GM10847 (cell line): ENCODE measurements around the gene PALMD.

Experiments used
- POLR2A ChIP-seq: IDR thresholded peaks from 2 replicates; pipeline ENCODE4 v1.6.1; 2011; ENCODE audit not compliant: insufficient read length; ENCODE audit errors: extremely low read depth

PALMD gene, protein sequence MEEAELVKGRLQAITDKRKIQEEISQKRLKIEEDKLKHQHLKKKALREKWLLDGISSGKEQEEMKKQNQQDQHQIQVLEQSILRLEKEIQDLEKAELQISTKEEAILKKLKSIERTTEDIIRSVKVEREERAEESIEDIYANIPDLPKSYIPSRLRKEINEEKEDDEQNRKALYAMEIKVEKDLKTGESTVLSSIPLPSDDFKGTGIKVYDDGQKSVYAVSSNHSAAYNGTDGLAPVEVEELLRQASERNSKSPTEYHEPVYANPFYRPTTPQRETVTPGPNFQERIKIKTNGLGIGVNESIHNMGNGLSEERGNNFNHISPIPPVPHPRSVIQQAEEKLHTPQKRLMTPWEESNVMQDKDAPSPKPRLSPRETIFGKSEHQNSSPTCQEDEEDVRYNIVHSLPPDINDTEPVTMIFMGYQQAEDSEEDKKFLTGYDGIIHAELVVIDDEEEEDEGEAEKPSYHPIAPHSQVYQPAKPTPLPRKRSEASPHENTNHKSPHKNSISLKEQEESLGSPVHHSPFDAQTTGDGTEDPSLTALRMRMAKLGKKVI

DNA sequence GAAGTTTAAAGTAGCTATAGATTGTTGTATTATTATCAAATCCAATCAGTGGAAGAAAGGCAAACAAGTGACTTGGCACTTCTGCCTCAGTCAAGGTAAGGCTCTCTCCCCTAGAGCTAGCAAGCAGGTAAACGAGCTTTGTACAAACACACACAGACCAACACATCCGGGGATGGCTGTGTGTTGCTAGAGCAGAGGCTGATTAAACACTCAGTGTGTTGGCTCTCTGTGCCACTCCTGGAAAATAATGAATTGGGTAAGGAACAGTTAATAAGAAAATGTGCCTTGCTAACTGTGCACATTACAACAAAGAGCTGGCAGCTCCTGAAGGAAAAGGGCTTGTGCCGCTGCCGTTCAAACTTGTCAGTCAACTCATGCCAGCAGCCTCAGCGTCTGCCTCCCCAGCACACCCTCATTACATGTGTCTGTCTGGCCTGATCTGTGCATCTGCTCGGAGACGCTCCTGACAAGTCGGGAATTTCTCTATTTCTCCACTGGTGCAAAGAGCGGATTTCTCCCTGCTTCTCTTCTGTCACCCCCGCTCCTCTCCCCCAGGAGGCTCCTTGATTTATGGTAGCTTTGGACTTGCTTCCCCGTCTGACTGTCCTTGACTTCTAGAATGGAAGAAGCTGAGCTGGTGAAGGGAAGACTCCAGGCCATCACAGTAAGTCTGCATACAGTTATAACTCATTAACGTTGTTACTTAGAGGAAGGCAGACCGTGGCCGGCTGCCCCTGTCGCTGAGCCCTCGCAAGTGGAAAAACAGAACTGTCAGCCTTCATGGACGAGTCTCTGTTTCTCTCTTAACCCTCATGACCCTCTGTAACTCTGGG, at the start of gene PALMD:
Gene PALMD, plus strand, starts transcription at position 415 of the 833 bp plus-strand sequence. Its CDS starts 205 bp downstream, at position 620.
- no peak for TF ChIP-seq POLR2A

DNA sequence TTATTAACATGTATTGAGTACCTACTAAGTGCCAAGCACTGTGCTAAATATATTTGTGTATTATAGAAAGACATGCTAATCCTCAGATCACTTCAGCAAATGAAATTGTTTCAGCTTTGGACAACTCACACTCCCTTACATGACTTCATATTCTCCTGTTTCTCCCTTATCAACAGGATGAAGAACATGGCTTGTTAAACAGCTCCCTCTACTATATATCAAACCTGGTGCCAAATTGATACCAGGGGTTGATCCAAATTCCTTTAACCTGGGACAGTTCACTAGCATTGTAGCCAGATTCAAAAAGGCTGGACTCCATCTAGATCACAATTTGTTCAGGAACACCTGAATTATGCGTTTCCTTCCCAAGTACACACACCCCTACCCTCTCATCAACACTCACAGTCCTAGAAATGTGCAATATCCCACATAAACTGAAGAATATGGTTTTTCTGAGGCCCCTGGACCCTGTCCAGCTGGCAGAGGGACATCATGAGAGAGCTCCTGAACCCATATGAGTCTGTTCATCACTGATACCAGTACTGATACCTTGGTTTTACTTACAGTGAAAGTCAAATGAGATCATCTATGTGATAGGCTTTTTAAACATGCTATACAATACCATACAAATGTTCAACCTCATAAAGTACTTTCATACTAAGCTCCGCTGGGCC, 47.0 kb upstream of the PALMD start:
- TF ChIP-seq POLR2A, result no peak

DNA sequence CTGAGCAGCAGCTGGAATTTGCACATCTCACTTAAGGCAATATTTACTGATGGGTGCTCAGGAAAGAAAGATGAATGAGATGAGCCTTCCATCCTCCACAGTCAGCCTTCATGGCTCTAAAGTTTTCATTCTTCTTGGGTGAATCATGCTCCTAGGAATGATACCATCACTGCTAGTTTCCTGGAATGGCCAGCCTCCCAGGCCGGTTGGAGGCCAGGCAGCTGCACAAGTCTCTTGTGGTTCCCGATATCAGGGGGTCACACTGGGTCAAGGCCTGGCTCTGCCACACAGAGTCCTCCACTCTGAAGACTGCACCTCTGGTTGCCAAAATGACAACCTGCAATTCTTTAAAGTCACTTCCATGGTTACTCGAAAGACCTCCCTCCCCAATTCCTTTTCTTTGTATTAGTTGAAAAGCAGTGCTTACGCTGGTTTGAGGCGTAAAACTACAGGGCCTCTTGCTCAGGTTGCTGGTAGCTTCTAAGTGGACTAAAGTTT, 46.2 kb upstream of the PALMD start:
- TF ChIP-seq POLR2A, result no peak

DNA sequence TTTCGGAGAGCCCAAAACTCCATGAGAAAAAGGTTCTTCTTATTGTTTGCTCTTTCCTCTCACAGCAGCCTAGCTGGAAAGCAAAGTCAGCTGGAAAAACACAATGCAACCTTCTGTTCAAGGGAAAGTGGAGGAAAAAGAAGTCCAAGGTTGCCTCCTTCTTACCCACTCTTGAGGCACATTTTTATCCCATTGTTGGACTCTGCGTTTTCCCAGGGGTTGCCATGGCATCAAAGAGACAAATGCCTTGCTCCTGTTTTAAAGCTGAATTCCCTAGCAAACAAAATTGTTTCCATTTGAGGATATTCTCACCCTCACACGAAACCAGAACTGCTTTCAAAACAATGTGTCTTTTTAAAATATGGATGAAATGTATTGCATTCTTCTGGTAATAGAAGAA, 45.1 kb upstream of the PALMD start:
- no peak for TF ChIP-seq POLR2A

DNA sequence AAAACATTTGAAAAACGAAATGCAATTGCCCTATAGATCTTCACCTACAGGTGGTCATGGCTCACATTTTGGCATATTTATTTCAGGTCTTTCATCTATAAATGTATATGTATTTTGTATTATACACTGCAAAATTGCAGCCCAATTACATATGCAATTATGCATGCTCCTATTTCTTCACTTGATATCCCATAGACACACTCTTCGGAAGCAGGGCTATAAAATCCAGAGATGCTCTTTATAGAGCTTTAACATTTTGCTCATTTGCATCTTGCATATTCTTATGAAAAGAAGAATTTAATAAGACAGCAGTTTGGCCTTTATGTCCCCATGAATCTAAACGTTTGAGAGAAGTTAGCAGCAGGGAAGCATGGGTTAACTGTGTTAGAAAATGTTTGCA, 44.7 kb upstream of the PALMD start:
- no peak for TF ChIP-seq POLR2A

DNA sequence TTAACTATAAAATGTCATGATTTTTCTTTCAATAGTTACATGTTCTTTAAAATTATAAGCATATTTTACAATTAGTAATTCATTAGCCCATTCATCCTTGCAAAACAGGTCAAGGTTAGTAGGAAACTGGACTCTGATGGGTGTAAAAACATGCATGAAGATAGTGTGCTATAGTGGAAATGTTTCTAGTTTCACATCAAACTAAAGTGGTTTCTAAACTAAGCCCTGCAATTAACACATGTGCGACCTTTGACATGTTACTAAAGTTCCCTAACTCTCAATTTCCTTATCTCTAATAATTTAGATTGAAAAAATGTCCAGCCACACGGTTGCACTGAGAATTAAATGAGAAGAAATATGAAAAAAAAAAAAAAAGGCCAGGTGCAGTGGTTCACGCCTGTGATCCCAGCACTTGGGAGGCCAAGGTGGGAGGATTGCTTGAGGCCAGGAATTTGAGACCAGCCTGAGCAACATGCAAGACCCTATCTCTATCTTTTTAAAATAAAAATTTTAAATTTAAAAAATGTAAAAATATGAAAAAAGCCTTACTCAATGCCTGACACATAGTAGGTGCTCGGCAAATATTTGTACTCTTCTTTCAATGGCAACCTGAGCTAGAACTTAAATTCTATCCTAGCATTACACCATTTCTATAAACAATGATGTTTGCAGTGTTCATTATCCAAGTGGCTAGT, 44.1 kb upstream of the PALMD start:
- TF ChIP-seq POLR2A, result no peak

DNA sequence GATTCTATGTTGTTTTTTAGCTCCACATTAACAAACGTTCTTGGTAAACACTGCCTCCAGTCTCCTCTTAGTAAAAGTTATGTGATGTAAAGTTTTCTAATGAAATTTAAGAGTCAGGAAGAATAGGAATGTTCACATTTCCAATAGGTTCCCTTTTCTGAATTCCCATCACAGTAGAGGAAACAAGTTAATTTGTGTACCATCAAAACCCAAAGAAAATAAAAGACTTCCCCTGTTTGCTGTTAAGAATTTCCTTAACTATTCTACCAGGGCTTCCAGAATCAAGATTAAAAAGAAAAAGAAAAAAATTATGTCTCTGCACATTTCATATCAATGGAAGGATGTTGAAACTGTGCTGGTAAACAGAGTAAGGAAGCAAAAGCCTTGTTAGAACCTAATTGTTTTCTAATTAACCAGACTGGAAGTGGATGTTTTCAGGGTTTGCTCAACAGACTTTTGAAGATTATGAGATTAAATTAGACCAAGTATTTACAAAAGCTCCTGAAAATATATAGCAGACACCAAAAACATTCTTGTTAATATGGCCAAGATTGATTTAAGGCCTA, 43.4 kb upstream of the PALMD start:
- no peak for TF ChIP-seq POLR2A

DNA sequence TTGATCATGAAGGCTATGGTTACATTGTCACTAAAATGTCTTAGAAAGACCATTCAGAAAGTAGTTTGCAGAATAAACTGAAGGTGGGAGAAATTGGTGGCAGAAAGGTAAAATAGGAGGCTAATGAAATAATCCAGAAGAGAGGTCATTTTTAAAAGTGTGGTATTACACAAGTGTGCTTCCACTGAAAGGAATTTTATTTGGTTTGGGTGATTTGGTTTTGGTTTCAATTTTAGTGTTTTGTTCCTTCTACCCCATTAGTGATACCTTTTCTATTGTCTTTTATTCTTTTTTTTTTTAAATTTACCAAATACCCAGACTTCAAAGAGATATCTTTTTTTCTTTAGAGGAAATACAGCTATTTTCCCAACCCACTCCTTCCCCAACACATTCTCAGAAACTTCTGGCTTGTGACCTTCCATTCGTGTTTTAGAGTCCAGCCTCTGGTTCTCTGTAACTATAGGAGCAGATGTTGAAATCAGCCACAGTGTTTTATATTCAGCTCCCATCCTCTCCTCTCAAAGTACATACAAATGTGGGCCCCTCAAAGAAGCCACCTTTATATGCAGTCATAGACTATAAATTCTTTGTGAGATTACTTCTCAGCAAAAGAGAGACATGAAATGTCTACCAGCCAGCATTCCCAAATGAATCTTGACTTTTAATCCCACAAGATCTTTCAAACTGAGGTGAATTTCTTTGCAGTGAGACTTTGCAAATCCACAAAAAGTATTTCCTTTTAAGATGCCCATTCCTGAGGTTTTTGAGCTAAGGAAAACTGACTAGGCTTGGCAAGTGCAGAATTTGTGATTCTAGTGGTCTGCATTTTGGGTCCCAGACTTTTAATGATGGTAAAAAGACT, 42.0 kb upstream of the PALMD start:
- no peak for TF ChIP-seq POLR2A

DNA sequence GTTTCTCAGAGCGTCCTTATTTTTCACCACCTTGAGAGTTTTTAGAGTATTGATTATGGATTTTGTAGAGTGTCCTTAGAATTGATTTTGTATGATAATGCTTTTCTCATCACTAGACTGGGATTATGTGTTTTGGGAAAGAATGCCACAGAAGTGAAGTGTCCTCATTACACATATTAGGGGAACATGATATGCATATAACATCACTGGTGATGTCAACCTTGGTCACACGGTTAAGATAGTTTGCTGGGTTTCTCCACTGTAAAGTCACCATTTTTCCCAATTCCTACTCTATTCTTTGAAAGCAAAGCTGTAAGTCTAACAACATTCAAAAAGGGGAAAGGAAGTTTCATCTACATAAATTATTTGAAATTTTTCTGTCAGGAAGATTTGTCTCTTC, 39.6 kb upstream of the PALMD start:
- no peak for TF ChIP-seq POLR2A

DNA sequence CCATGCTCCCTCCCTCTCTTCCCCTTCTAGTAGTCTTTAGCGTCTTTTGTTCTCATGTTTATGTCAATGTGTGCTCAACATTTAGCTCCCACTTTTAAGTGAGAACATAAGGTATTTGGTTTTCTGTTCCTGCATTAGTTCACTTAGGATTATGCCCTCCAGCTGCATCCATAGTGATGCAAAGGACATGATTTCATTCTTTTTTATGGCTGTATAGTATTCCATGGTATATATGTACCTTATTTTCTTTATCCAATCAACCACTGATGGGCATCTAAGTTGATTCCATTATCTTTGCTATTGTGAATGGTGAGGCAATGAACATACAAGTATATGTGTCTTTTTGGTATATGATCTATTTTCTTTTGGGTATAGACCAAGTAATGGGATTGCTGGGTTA, 38.3 kb upstream of the PALMD start:
- TF ChIP-seq POLR2A, result no peak

DNA sequence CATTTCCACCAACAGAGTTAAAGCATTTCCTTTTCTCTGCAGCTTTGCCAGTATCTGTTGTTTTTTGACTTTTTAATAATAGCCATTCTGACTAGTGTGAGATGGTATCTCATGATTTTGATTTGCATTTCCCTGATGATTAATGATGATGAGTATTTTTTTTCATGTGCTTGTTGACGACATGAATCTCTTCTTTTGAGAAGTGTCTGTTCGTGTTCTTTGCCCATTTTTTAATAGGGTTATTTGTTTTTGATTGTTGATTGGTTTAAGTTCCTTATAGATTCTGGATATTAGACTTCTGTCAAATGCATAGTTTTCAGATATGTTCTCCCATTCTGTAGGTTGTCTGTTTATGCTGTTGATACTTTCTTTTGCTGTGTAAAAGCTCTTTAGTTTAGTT, 37.9 kb upstream of the PALMD start:
- no peak for TF ChIP-seq POLR2A

DNA sequence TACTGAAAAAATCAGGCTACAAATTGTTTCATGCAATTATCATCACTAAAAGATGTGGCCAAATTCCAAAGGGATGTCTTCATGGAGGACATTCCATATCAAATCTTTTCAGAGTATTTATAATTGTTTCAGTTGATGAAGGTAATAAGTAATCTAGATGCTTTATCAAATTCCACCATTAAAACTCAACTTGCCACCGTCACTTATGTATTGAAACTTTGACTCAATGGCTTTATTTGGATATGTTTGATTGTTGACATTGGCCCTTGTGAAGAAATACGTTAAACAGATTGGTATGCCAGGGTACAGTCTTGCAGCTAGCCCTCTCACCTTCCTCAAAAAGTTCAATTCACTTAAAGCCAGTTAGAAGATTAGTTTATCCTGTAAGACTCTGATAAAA, 32.2 kb upstream of the PALMD start:
- no peak for TF ChIP-seq POLR2A

DNA sequence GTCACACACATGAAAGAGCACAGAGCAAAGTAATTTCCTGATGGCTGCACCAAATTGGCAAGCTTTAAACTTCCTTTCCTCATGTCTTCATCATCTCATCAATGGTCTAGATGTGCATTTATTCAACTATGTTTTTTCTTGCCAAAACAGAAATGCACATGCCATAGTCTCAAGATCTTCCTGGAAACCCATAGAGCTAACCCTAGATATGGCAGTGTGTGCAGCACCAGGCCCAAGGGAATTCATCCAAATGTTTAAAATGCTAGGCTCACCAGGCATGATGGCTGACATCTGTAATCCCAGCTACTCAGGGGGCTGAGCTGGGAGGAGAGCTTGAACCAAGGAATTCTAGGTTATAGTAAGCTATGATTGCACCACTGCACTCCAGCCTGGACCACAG, 31.2 kb upstream of the PALMD start:
- no peak for TF ChIP-seq POLR2A
